GM12878 (cell line): ENCODE measurements around the gene NOB1. TPM values are rescaled to one million over a fixed set of nuclear protein-coding genes. Genes with fewer than 3 reads are reported as not detected.

Experiments used
- POU2F2 ChIP-seq: IDR thresholded peaks from 3 replicates; pipeline ENCODE4 v1.6.1; 2011; ENCODE audit warnings: low read depth, mild to moderate bottlenecking, low read length, borderline replicate concordance
- polyA plus RNA-seq, 11 experiments: library from polyadenylated mRNA; depleted of rRNA in 4 of 11; unstranded in 6 of 11; stranded (reverse) in 5 of 11; fragments of >200 nt; fragmentation: Nextera tagmentation in 4 of 11; fragmentation: Illumina TruSeq in 1 of 11; extraction: Ambion mirVana in 4 of 11; extraction: Trizol in 1 of 11; gene quantifications; 1 replicate in 1 of 11; 2 replicates in 10 of 11; pipeline versions ENCODE4 v1.2.1 to v1.2.3, GENCODE V29; 2011 to 2016; ENCODE audit warnings: inconsistent platforms in 2 of 11, missing spikeins in 2 of 11, low read depth in 1 of 11
- total RNA-seq, 4 experiments: library from RNA; depleted of rRNA in 3 of 4; stranded (reverse); fragments of >200 nt in 3 of 4; fragmentation: Illumina TruSeq in 1 of 4; extraction: Trizol in 1 of 4; gene quantifications; 2 replicates each; pipeline versions ENCODE4 v1.2.1 to v1.2.3, GENCODE V29; 2013 to 2021
- TF ChIP-seq, protein P1 (sequence below): IDR thresholded peaks from 2 replicates; pipeline ENCODE4 v1.6.1; 2012; ENCODE audit warnings: improper control_type of control experiment, low read depth, low read length; ENCODE audit not compliant: insufficient replicate concordance
- TF ChIP-seq, protein P2 (sequence below): fragments of 150-350 bp; IDR thresholded peaks from 2 replicates; pipeline ENCODE4 v1.6.1; 2014; ENCODE audit warnings: mild to moderate bottlenecking, low read depth, low read length
- TF ChIP-seq, protein P3 (sequence below): IDR thresholded peaks from 2 replicates; pipeline ENCODE4 v1.6.1; 2012; ENCODE audit warnings: low read depth, low read length, improper control_type of control experiment
- TF ChIP-seq, protein P4 (sequence below): fragments of 450-650 bp; IDR thresholded peaks from 2 replicates; pipeline ENCODE4 v1.6.1; 2016; ENCODE audit warnings: mild to moderate bottlenecking, moderate library complexity, borderline replicate concordance

NOB1 gene
- total and polyA plus RNA-seq, 10 of the 15 experiments (the other 5 are each of a cell fraction or from before 2014, with no cell fraction given), result 31.1 to 117 (median 78.0) TPM

DNA sequence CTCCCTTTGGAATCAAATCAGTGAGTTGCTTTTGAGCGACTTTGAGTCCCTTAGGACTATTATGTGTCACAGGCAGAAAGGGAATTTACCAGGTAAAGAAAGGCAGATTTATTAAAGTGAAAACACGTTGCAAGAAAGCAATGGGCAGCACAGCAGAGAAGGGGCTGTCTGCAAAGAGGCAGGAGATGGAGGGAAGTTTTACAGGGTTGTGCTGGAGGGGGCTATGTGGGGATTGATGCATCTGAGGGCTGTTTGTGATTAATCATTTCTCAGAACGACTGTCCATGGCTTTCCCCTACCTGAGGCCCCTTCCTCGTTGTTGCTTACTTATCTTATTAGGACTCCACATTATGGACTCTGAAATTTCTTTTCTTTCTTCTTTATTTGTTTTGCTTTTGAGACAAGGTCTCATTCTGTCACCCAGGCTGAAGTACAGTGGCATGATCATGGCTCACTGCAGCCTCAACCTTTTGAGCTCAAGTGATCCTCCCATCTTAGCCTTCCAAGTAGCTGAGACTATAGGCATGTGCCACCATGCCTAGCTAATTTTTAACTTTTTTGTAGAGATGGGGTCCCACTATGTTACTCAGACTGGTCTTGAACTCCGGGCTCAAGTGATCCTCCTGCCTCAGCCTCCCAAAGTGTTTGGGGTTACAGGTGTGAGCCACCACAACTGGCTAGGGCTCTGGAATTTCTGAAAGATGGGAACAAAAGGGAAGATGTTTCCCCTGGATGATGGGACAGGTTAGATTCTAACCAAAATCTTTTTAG lies 12.9 kb upstream of the NOB1 start (continued):
- TF ChIP-seq, protein P1, sequence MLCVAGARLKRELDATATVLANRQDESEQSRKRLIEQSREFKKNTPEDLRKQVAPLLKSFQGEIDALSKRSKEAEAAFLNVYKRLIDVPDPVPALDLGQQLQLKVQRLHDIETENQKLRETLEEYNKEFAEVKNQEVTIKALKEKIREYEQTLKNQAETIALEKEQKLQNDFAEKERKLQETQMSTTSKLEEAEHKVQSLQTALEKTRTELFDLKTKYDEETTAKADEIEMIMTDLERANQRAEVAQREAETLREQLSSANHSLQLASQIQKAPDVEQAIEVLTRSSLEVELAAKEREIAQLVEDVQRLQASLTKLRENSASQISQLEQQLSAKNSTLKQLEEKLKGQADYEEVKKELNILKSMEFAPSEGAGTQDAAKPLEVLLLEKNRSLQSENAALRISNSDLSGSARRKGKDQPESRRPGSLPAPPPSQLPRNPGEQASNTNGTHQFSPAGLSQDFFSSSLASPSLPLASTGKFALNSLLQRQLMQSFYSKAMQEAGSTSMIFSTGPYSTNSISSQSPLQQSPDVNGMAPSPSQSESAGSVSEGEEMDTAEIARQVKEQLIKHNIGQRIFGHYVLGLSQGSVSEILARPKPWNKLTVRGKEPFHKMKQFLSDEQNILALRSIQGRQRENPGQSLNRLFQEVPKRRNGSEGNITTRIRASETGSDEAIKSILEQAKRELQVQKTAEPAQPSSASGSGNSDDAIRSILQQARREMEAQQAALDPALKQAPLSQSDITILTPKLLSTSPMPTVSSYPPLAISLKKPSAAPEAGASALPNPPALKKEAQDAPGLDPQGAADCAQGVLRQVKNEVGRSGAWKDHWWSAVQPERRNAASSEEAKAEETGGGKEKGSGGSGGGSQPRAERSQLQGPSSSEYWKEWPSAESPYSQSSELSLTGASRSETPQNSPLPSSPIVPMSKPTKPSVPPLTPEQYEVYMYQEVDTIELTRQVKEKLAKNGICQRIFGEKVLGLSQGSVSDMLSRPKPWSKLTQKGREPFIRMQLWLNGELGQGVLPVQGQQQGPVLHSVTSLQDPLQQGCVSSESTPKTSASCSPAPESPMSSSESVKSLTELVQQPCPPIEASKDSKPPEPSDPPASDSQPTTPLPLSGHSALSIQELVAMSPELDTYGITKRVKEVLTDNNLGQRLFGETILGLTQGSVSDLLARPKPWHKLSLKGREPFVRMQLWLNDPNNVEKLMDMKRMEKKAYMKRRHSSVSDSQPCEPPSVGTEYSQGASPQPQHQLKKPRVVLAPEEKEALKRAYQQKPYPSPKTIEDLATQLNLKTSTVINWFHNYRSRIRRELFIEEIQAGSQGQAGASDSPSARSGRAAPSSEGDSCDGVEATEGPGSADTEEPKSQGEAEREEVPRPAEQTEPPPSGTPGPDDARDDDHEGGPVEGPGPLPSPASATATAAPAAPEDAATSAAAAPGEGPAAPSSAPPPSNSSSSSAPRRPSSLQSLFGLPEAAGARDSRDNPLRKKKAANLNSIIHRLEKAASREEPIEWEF, result no peak
- TF ChIP-seq POU2F2, result no peak
- TF ChIP-seq, protein P2, sequence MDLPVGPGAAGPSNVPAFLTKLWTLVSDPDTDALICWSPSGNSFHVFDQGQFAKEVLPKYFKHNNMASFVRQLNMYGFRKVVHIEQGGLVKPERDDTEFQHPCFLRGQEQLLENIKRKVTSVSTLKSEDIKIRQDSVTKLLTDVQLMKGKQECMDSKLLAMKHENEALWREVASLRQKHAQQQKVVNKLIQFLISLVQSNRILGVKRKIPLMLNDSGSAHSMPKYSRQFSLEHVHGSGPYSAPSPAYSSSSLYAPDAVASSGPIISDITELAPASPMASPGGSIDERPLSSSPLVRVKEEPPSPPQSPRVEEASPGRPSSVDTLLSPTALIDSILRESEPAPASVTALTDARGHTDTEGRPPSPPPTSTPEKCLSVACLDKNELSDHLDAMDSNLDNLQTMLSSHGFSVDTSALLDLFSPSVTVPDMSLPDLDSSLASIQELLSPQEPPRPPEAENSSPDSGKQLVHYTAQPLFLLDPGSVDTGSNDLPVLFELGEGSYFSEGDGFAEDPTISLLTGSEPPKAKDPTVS, result no peak
- TF ChIP-seq, protein P3, sequence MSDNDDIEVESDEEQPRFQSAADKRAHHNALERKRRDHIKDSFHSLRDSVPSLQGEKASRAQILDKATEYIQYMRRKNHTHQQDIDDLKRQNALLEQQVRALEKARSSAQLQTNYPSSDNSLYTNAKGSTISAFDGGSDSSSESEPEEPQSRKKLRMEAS, result no peak
- TF ChIP-seq, protein P4, sequence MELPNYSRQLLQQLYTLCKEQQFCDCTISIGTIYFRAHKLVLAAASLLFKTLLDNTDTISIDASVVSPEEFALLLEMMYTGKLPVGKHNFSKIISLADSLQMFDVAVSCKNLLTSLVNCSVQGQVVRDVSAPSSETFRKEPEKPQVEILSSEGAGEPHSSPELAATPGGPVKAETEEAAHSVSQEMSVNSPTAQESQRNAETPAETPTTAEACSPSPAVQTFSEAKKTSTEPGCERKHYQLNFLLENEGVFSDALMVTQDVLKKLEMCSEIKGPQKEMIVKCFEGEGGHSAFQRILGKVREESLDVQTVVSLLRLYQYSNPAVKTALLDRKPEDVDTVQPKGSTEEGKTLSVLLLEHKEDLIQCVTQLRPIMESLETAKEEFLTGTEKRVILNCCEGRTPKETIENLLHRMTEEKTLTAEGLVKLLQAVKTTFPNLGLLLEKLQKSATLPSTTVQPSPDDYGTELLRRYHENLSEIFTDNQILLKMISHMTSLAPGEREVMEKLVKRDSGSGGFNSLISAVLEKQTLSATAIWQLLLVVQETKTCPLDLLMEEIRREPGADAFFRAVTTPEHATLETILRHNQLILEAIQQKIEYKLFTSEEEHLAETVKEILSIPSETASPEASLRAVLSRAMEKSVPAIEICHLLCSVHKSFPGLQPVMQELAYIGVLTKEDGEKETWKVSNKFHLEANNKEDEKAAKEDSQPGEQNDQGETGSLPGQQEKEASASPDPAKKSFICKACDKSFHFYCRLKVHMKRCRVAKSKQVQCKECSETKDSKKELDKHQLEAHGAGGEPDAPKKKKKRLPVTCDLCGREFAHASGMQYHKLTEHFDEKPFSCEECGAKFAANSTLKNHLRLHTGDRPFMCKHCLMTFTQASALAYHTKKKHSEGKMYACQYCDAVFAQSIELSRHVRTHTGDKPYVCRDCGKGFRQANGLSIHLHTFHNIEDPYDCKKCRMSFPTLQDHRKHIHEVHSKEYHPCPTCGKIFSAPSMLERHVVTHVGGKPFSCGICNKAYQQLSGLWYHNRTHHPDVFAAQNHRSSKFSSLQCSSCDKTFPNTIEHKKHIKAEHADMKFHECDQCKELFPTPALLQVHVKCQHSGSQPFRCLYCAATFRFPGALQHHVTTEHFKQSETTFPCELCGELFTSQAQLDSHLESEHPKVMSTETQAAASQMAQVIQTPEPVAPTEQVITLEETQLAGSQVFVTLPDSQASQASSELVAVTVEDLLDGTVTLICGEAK, result no peak
